ENCODE results near the gene DNAJC5. TPM values are rescaled to one million over a fixed set of nuclear protein-coding genes. Genes with fewer than 3 reads are reported as not detected.
A peak's percentile ranks its signal among the peaks of the same experiment; 100 is the strongest.

Gene DNAJC5
- total and polyA plus RNA-seq, 2 donors from 2014 or later, result 24.4 to 52.3 TPM

DNA sequence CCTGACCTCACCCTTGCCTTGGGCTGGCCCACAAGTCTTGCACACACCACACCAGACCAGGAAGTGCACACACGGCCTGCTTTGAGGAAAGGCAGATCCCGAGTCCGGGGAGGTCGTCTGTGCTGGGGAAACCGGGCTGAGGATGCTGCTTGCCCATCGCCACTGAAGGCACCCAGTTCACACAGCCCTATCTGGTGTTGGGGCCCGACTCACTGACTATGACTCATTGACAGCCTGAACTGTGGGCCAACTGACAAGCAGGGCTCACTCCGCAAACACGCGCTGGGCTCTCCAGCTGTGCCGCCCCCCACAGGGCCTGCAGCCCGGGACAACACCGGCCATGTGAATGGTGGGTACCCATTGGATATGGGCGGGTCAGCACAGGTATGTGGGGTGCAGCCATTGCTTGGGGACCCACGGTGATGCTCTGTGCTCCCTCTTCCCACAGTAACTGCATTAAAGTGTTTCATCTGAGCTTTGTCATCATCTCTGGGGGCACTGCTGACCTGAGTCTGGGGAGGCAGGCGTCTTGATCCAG is 82.9 kb downstream of the DNAJC5 start:
- H3K9me3 ChIP-seq (ENCODE audit: control insufficient read depth in 2 of 3, insufficient read depth in 1 of 3, low read length in 3 of 3), result no peaks in the 10 kb centered on the region
- peaks cover 3 to 26% (median 7%) of the 10 kb centered on the region in 3 donors for H3K4me1 ChIP-seq (ENCODE audit: control insufficient read depth in 2 of 3, insufficient read depth in 2 of 3, low read depth in 1 of 3, low read length in 3 of 3)
- no peak overlapping the region for H3K9ac ChIP-seq (ENCODE audit: low read length in 3 of 3)
- no peak overlapping the region for H3K4me3 ChIP-seq (ENCODE audit: low read length in 3 of 3)
- intact Hi-C loops (cut with DNase I), result loop anchor here (5.0 kb wide), 1 partner anchor 441 kb away; the partner anchor contains the start of gene PTK6
- no peak overlapping the region for H3K27ac ChIP-seq (ENCODE audit: low read depth in 2 of 2, low read length in 2 of 2)
- no peak for FAIRE-seq
- TF ChIP-seq, protein P1, sequence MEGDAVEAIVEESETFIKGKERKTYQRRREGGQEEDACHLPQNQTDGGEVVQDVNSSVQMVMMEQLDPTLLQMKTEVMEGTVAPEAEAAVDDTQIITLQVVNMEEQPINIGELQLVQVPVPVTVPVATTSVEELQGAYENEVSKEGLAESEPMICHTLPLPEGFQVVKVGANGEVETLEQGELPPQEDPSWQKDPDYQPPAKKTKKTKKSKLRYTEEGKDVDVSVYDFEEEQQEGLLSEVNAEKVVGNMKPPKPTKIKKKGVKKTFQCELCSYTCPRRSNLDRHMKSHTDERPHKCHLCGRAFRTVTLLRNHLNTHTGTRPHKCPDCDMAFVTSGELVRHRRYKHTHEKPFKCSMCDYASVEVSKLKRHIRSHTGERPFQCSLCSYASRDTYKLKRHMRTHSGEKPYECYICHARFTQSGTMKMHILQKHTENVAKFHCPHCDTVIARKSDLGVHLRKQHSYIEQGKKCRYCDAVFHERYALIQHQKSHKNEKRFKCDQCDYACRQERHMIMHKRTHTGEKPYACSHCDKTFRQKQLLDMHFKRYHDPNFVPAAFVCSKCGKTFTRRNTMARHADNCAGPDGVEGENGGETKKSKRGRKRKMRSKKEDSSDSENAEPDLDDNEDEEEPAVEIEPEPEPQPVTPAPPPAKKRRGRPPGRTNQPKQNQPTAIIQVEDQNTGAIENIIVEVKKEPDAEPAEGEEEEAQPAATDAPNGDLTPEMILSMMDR (IDR thresholded peaks at IDR 0.05; ENCODE audit: borderline replicate concordance, extremely low read depth, insufficient read depth), result no peak
- H3K27me3 ChIP-seq (ENCODE audit: control insufficient read depth, insufficient read depth, low read length), result no peaks in the 10 kb centered on the region
- DNase-seq, result peak in 2 of 5 donors; percentile 51 to 72
- H3K36me3 ChIP-seq (ENCODE audit: control insufficient read depth in 2 of 3, insufficient read depth in 3 of 3, low read length in 3 of 3), result peaks cover 0 to 3% (median 0%) of the 10 kb centered on the region in 3 donors

DNA sequence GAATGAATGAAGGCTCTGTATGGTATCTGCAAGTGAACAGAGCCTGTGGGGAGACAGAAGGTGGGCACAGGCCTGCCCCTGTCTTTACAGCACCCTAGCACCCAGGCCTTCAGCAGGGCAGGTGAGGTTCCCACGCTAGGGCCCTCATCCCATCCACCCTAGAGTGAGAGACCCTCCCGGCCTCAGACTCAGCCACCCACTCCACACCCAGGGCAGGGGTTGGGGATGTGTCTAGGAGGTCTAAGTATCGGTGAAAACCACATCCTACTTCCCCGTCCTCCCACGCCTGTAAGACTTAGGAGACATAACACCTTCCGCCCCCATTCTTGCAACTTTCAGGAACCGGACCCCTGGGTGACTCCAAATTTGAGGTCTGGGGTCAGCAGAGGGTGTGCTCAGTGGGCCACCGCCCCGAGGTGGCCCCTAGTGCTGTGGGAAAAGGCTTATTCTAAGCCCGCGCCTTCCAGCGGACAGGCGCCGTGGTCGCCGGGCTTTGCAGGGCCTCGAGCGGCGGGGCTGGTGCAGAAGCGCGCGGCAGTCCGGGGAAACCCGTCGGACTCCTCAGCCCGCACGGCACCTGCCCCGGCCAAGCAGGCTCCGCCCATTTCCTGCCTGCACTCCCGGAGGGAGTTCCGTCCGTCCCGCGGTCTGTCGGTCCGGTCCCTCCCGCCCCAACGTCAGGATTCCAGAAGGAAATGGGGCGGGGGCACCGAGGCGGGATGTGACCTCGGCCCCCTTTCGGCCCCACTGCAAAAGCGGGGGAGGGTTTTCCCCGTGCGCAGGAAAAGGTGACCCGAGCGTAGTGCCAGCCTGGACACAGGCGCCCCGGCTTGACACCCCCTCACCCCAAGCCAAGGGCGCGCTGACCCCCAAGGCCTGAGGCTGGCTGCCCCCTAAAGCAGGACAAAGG is 83.6 kb downstream of the DNAJC5 start:
- intact Hi-C loops (cut with DNase I), result loop anchor here (5.0 kb wide), 1 partner anchor 441 kb away; the partner anchor contains the start of gene PTK6
- TF ChIP-seq, protein P1 (IDR thresholded peaks at IDR 0.05; ENCODE audit: borderline replicate concordance, extremely low read depth, insufficient read depth), result no peak
- peaks cover 3 to 23% (median 7%) of the 10 kb centered on the region in 3 donors for H3K4me1 ChIP-seq (ENCODE audit: control insufficient read depth in 2 of 3, insufficient read depth in 2 of 3, low read depth in 1 of 3, low read length in 3 of 3)
- H3K27me3 ChIP-seq (ENCODE audit: control insufficient read depth, insufficient read depth, low read length), result no peaks in the 10 kb centered on the region
- peak overlapping the region in 1 of 3 donors; percentile 34 for H3K9ac ChIP-seq (ENCODE audit: low read length in 3 of 3)
- peak overlapping the region in 2 of 3 donors; percentile 40 to 63 for H3K4me3 ChIP-seq (ENCODE audit: low read length in 3 of 3)
- no peaks in the 10 kb centered on the region for H3K9me3 ChIP-seq (ENCODE audit: control insufficient read depth in 2 of 3, insufficient read depth in 1 of 3, low read length in 3 of 3)
- H3K27ac ChIP-seq (ENCODE audit: low read depth in 2 of 2, low read length in 2 of 2), result peak overlapping the region; percentile 54 to 74
- peaks cover 0 to 3% (median 3%) of the 10 kb centered on the region in 3 donors for H3K36me3 ChIP-seq (ENCODE audit: control insufficient read depth in 2 of 3, insufficient read depth in 3 of 3, low read length in 3 of 3)
- FAIRE-seq (no peak), DNase-seq (peak; percentile 70 to 95 (median 83))

DNA sequence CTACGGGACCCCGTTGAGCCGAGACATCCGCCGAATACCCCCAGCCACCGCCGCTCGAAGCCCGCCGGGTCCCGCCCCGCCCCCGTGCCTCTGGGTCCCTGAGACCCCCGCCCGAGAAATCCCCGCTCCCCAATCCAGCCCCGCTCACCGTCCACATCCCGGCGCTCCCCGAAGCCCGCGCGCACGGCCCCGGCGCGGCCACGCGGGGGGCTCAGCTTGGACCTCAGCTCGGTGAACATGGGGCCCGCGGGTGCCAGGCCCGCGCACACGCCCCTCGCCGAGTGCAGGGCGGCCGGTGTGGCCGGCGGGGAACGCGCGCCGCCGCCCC is 84.3 kb downstream of the DNAJC5 start:
- FAIRE-seq, result no peak
- peak overlapping the region in 2 of 3 donors; percentile 40 to 63 for H3K4me3 ChIP-seq (ENCODE audit: low read length in 3 of 3)
- no peaks in the 10 kb centered on the region for H3K9me3 ChIP-seq (ENCODE audit: control insufficient read depth in 2 of 3, insufficient read depth in 1 of 3, low read length in 3 of 3)
- intact Hi-C loops (cut with DNase I), result loop anchor here (5.0 kb wide), 1 partner anchor 442 kb away; the partner anchor contains the start of gene PTK6
- H3K9ac ChIP-seq (ENCODE audit: low read length in 3 of 3), result peak overlapping the region in 1 of 3 donors; percentile 34
- peak in 1 of 5 donors; percentile 81 for DNase-seq
- peak overlapping the region; percentile 43 to 54 for H3K27ac ChIP-seq (ENCODE audit: low read depth in 2 of 2, low read length in 2 of 2)
- TF ChIP-seq, protein P1 (IDR thresholded peaks at IDR 0.05; ENCODE audit: borderline replicate concordance, extremely low read depth, insufficient read depth), result no peak
- H3K4me1 ChIP-seq (ENCODE audit: control insufficient read depth in 2 of 3, insufficient read depth in 2 of 3, low read depth in 1 of 3, low read length in 3 of 3), result peaks cover 3 to 22% (median 7%) of the 10 kb centered on the region in 3 donors
- H3K27me3 ChIP-seq (ENCODE audit: control insufficient read depth, insufficient read depth, low read length), result no peaks in the 10 kb centered on the region
- peaks cover 0 to 3% (median 3%) of the 10 kb centered on the region in 3 donors for H3K36me3 ChIP-seq (ENCODE audit: control insufficient read depth in 2 of 3, insufficient read depth in 3 of 3, low read length in 3 of 3)

All from kidney (tissue), 14 donors.